Naive B cell (primary cell): ENCODE results near the gene FAM89A. TPM values are rescaled to one million over a fixed set of nuclear protein-coding genes. Genes with fewer than 3 reads are reported as not detected.
A peak's percentile ranks its signal among the peaks of the same experiment; 100 is the strongest.

ENCODE experiments used
- ATAC-seq, 2 donors: fragments of 150-1000 bp; cut with Tn5 transposase; 2 replicates each; pipeline ENCODE4 v1.10.0; 2021; ENCODE audit warnings: low read depth in 2 of 2, mild to moderate bottlenecking in 2 of 2, moderate library complexity in 2 of 2
- DNase-seq: peaks from one replicate; pipeline ENCODE4 v3.0.0; 2022
- H3K27ac Mint-ChIP-seq, 6 donors: one replicate each; pipeline ENCODE4 v1.8.0; 2020 to 2022; ENCODE audit warnings: mild to moderate bottlenecking in 6 of 6, mixed read lengths in 6 of 6, moderate library complexity in 5 of 6, inconsistent platforms in 2 of 6
- H3K27me3 Mint-ChIP-seq, 3 donors: one replicate each; pipeline ENCODE4 v1.8.0; 2021 to 2022; ENCODE audit warnings: mixed read lengths in 3 of 3, mild to moderate bottlenecking in 1 of 3
- H3K36me3 Mint-ChIP-seq, 2 donors: one replicate each; pipeline ENCODE4 v1.8.0; 2020 to 2022; ENCODE audit warnings: mixed read lengths in 2 of 2, inconsistent platforms in 1 of 2, mild to moderate bottlenecking in 1 of 2
- H3K4me1 Mint-ChIP-seq, 3 donors: one replicate each; pipeline ENCODE4 v1.8.0; 2020 to 2022; ENCODE audit warnings: mixed read lengths in 3 of 3, inconsistent platforms in 1 of 3, mild to moderate bottlenecking in 1 of 3, moderate library complexity in 1 of 3
- H3K4me3 Mint-ChIP-seq, 8 donors: one replicate each; pipeline ENCODE4 v1.8.0; 2020 to 2022; ENCODE audit warnings: mild to moderate bottlenecking in 8 of 8, mixed read lengths in 8 of 8, moderate library complexity in 8 of 8, inconsistent platforms in 2 of 8
- H3K9me3 Mint-ChIP-seq, 7 donors: one replicate each; pipeline ENCODE4 v1.8.0; 2020 to 2022; ENCODE audit warnings: mixed read lengths in 7 of 7, mild to moderate bottlenecking in 5 of 7, inconsistent platforms in 2 of 7, moderate library complexity in 1 of 7
- polyA plus RNA-seq, 6 donors: library from polyadenylated mRNA; unstranded; fragments of 300-500 nt; fragmentation: Illumina TruSeq; gene quantifications; one replicate each; pipeline ENCODE4 v1.2.3, GENCODE V29; 2021; ENCODE audit warnings: low read depth in 6 of 6

FAM89A gene
- polyA plus RNA-seq, 6 donors from 2014 or later, result 3.6 to 11.9 (median 7.9) TPM

DNA sequence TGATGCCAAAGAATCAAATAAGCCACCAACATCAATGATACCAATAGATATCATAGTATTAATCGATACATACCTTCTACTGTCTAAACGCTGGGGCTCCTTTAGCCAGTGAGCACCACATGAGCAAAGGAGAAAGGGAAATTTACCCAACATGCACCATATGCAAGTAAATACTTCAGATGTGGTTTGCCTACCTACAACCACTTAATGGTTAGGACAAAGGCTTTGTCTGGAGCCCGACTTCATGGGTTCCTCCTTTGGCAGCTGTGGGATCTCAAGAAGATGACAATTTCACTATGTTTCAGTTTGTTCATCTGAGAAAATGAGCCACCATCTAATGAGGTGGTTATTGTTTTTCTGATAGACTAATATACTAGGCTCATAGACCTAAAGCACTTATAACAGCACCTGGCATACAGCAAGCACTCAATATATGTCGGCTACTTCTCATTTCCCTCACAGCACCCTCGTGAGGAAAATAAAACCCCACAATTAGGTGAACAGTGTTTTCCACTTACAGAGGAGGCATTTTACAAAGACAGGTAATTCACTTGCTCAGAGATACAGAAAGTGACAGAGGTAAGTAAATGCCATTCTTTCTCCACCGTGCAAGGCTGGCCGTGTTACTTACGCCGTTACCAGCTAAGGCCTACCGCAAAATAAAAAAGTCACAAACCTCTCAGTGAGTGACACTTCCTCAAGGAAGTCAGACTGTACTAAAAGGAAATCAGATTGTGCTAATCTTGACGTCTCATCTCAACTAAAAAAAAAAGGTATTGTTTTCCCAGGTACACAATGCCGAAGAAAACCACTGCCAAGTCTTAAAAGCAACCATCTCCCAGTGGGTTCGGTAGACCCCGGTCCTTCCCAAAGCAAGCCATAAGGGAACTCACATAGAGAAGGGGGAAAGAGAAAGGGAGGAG lies 63.0 kb downstream of the FAM89A start:
- ATAC-seq (peak; percentile 5 to 7), DNase-seq (peak; percentile 50)
- no peaks in the 10 kb centered on the region for H3K27me3 Mint-ChIP-seq
- H3K4me1 Mint-ChIP-seq, result peaks cover 48 to 52% (median 49%) of the 10 kb centered on the region in 3 donors
- H3K36me3 Mint-ChIP-seq, result peaks cover 0 to 5% of the 10 kb centered on the region in 2 donors
- peak overlapping the region in 7 of 8 donors; percentile 93 to 100 (median 98) for H3K4me3 Mint-ChIP-seq
- H3K27ac Mint-ChIP-seq, result peak overlapping the region; percentile 97 to 99 (median 98)
- no peaks in the 10 kb centered on the region for H3K9me3 Mint-ChIP-seq

DNA sequence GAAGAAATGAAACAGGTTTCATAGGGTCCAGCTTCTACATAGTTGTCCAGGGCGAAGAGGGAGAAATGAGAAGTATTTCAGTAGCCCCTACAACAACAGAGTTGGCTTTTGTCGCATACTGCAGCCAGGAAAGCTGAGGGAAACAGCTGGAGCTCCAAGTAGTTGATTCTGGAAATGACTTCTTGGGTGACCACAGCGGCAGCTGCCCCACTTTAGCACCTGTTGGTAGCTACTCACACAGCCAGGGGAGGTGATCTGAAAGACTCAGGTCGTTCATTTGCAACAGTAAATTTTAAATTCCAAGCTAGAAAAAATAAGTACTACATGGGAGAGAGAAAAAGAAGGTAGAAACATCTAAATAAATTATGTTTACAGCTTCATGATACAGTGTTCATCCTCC lies 63.7 kb downstream of the FAM89A start:
- peak overlapping the region in 7 of 8 donors; percentile 52 to 100 (median 94) for H3K4me3 Mint-ChIP-seq
- H3K27me3 Mint-ChIP-seq, result no peaks in the 10 kb centered on the region
- no peak for DNase-seq
- peaks cover 56 to 58% (median 56%) of the 10 kb centered on the region in 3 donors for H3K4me1 Mint-ChIP-seq
- peaks cover 0 to 5% of the 10 kb centered on the region in 2 donors for H3K36me3 Mint-ChIP-seq
- no peak for ATAC-seq
- no peaks in the 10 kb centered on the region for H3K9me3 Mint-ChIP-seq
- peak overlapping the region; percentile 48 to 99 (median 98) for H3K27ac Mint-ChIP-seq

DNA sequence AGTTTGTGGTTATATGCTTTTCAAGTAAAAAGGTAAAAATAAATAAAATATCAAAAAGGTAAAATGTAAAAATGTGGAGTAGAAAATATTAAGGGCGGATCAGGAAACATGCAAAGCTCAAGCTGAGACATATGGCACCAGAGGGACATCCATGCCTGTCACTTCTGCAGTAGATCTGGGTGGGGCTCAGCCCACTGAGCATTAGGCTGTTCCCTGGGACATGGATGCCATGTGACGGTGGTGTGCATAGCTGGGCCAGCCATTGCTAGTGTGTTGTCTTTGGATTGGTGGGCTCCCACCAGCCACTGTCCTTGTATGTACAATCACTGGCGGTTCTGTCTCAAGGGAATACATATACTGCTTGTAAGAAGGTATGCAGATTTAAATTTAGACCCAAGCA lies 64.4 kb downstream of the FAM89A start:
- ATAC-seq (no peak), DNase-seq (no peak)
- Mint-ChIP-seq H3K27me3 (no peaks in the 10 kb centered on the region), H3K4me1 (peaks cover 56 to 62% (median 57%) of the 10 kb centered on the region in 3 donors), H3K27ac (peak overlapping the region in 5 of 6 donors; percentile 6 to 98 (median 84)), H3K36me3 (peaks cover 0 to 5% of the 10 kb centered on the region in 2 donors), H3K4me3 (peak overlapping the region in 2 of 8 donors; percentile 24 to 93), H3K9me3 (no peaks in the 10 kb centered on the region)

DNA sequence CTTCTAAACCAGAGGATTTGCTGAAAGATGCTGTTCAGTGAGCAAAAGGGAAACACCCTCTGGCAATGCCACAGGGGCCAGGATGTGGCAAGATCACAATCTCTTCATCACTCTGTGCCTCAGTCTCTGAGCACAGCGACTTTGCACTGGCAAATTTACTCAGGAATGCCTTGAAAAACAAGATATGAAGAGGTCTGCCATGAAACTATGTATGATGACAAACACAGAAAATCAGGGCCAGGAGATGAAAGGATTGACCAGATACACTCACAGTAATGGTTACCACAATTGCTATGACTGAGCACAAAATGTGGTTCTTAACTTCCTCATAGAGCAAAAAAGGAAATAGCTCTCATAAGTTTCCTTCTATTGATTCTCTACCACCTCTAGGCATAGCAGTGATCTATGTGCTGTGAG lies 67.2 kb downstream of the FAM89A start:
- Mint-ChIP-seq H3K9me3 (no peaks in the 10 kb centered on the region), H3K36me3 (peaks cover 0 to 5% of the 10 kb centered on the region in 2 donors), H3K4me1 (peaks cover 60 to 80% (median 71%) of the 10 kb centered on the region in 3 donors), H3K4me3 (peak overlapping the region; percentile 4 to 75 (median 44)), H3K27me3 (no peaks in the 10 kb centered on the region), H3K27ac (peak overlapping the region in 5 of 6 donors; percentile 24 to 84 (median 76))
- DNase-seq, result peak; percentile 54
- ATAC-seq, result peak; percentile 81 to 82

DNA sequence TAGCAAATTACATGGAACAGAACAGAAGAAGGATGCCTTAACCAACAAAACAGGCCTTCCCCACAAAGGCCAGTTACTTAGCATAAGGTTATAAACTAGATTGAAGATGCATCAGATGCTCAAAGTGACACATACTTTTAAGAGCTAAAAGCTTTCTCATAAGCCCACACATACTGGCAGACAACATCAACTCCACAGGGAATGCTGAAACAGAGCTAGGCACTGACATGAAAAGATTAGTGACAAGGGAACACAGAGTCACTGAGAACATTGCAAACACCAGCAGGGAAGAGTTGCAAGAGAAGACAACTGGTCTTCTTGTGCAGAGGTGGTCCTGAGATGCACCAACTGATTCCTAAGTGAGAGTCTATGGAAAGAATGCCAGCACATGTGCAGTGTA lies 68.3 kb downstream of the FAM89A start:
- no peaks in the 10 kb centered on the region for H3K9me3 Mint-ChIP-seq

DNA sequence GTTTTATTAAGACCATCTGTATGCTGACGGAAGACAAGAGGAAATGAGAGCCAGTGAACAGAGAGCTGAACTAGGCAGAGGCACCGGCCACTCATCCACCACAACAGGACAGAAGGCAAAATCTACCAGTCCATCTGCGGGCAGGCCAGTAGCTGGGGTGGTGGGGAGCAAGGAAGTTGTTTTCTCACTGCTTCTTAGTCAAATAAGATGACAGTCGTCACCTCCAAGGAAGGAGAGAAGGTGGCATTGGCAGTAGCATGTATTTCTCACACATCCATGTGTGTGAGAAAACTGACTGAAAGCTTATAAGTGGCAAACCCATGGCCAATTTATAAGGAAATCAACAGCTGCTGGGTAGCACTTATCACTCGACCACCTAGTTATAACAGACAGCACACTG lies 69.6 kb downstream of the FAM89A start:
- DNase-seq, result no peak
- Mint-ChIP-seq H3K27ac (peak overlapping the region in 2 of 6 donors; percentile 74 to 77), H3K27me3 (no peaks in the 10 kb centered on the region), H3K4me1 (peaks cover 46 to 57% (median 53%) of the 10 kb centered on the region in 3 donors), H3K4me3 (peak overlapping the region in 1 of 8 donors; percentile 37), H3K36me3 (no peaks in the 10 kb centered on the region), H3K9me3 (no peaks in the 10 kb centered on the region)
- no peak for ATAC-seq

More for the DNA sequence above, 68.3 kb downstream of the FAM89A start:
- no peak for ATAC-seq
- no peak for DNase-seq
- Mint-ChIP-seq H3K36me3 (peaks cover 0 to 5% of the 10 kb centered on the region in 2 donors), H3K4me1 (peaks cover 53 to 69% (median 62%) of the 10 kb centered on the region in 3 donors), H3K27me3 (no peaks in the 10 kb centered on the region), H3K4me3 (peak overlapping the region in 1 of 8 donors; percentile 36), H3K27ac (peak overlapping the region in 4 of 6 donors; percentile 27 to 61 (median 38))

Other genes starting within 250 kb of the FAM89A start
- gene C1orf198, start 171.7 kb downstream of the FAM89A start, polyA plus RNA-seq, result 1 to 10 TPM; 2.9 to 5.5 (median 3.9) TPM
- 10 to 100 TPM in 3 of 6 donors, 1 to 10 TPM in 3; 3.4 to 14.6 (median 9.9) TPM for gene TTC13, start 61.4 kb downstream of the FAM89A start, polyA plus RNA-seq
- 10 to 100 TPM; 33.6 to 46.4 (median 38.8) TPM for gene ARV1, start 61.2 kb downstream of the FAM89A start, polyA plus RNA-seq
- gene TRIM67, start 121.8 kb upstream of the FAM89A start, polyA plus RNA-seq, result not detected
- gene GNPAT, start 201.0 kb upstream of the FAM89A start, polyA plus RNA-seq, result 10 to 100 TPM; 30.7 to 42.0 (median 38.0) TPM